Measurements from ENCODE around the gene ROCK1. TPM values are rescaled to one million over a fixed set of nuclear protein-coding genes. Genes with fewer than 3 reads are reported as not detected.
A peak's percentile ranks its signal among the peaks of the same experiment; 100 is the strongest.

Gene ROCK1
- total RNA-seq, 6 experiments from 2014 or later: 17.1 to 23.2 (median 21.6) TPM

- ATAC-seq: peak; percentile 58 to 71 (median 62)
- H3K9me3 ChIP-seq: no peaks in the 10 kb centered on the region
- H3K4me1 ChIP-seq: peaks cover 0 to 2% (median under 1%) of the 10 kb centered on the region in 4 donors
- intact Hi-C loops (cut with DNase I): loop anchor here in 1 of 2 donors (10.0 kb wide), 1 partner anchor 143 kb away; no protein-coding TSS in a partner anchor
- WGBS (ENCODE audit: insufficient coverage, low coverage, low lambda C conversion rate, missing lambda C conversion rate): 52% methylated on average over 5 of the region's 5 CpGs
- DNase-seq: no peak
- no peaks in the 10 kb centered on the region for H3K36me3 ChIP-seq
- H3K27ac ChIP-seq: no peak overlapping the region
- no peaks in the 10 kb centered on the region for H3K27me3 ChIP-seq
- H3K4me3 ChIP-seq: no peak overlapping the region
- TF ChIP-seq POLR2A (IDR thresholded peaks at IDR 0.05): peak; percentile 30
- TF ChIP-seq CTCF (IDR thresholded peaks at IDR 0.05): no peak
Measured at GRCh38 chr18:21117409-21118131, 6.0 kb upstream of the ROCK1 start.

- DNase-seq: no peak
Measured at GRCh38 chr18:21115519-21116411, 4.2 kb upstream of the ROCK1 start.

GRCh38 chr18:21112543-21113105, 1.0 kb upstream of the ROCK1 start:
- Histone ChIP-seq H3K4me1 (peaks cover 0 to 29% (median 8%) of the 10 kb centered on the region in 4 donors), H3K9me3 (no peaks in the 10 kb centered on the region), H3K4me3 (peak overlapping the region; percentile 57 to 94 (median 88)), H3K36me3 (no peaks in the 10 kb centered on the region), H3K27ac (peak overlapping the region; percentile 50 to 83 (median 64)), H3K27me3 (no peaks in the 10 kb centered on the region)
- intact Hi-C loops (cut with DNase I): loop anchor here in 1 of 2 donors (10.0 kb wide), 1 partner anchor 138 kb away; no protein-coding TSS in a partner anchor
- WGBS (ENCODE audit: insufficient coverage, low coverage, low lambda C conversion rate, missing lambda C conversion rate): 15% methylated on average over 9 of the region's 9 CpGs
- ATAC-seq (no peak), DNase-seq (no peak)
- TF ChIP-seq CTCF (IDR thresholded peaks at IDR 0.05) (no peak), POLR2A (IDR thresholded peaks at IDR 0.05) (no peak)

More at GRCh38 chr18:21115519-21116411, 4.2 kb upstream of the ROCK1 start:
- intact Hi-C loops (cut with DNase I): loop anchor here in 1 of 2 donors (10.0 kb wide), 1 partner anchor 141 kb away; no protein-coding TSS in a partner anchor
- ATAC-seq: no peak
- TF ChIP-seq CTCF (IDR thresholded peaks at IDR 0.05) (no peak), POLR2A (IDR thresholded peaks at IDR 0.05) (no peak)
- no peaks in the 10 kb centered on the region for H3K27me3 ChIP-seq
- H3K4me3 ChIP-seq: no peak overlapping the region
- WGBS (ENCODE audit: insufficient coverage, low coverage, low lambda C conversion rate, missing lambda C conversion rate): 79% methylated on average over 7 of the region's 7 CpGs
- no peaks in the 10 kb centered on the region for H3K36me3 ChIP-seq
- no peaks in the 10 kb centered on the region for H3K9me3 ChIP-seq
- peaks cover 0 to 3% (median 1%) of the 10 kb centered on the region in 4 donors for H3K4me1 ChIP-seq
- no peak overlapping the region for H3K27ac ChIP-seq

GRCh38 chr18:21112140-21112473, 494 bp upstream of the ROCK1 start:
- Histone ChIP-seq H3K27me3 (no peaks in the 10 kb centered on the region), H3K4me1 (peaks cover 0 to 30% (median 8%) of the 10 kb centered on the region in 4 donors), H3K27ac (peak overlapping the region; percentile 50 to 83 (median 64)), H3K4me3 (peak overlapping the region; percentile 57 to 94 (median 88)), H3K36me3 (no peaks in the 10 kb centered on the region), H3K9me3 (no peaks in the 10 kb centered on the region)
- intact Hi-C loops (cut with DNase I): loop anchor here in 1 of 2 donors (10.0 kb wide), 1 partner anchor 137 kb away; no protein-coding TSS in a partner anchor
- WGBS (ENCODE audit: insufficient coverage, low coverage, low lambda C conversion rate, missing lambda C conversion rate): 2% methylated on average over 11 of the region's 16 CpGs
- no peak for TF ChIP-seq CTCF (IDR thresholded peaks at IDR 0.05)
- no peak for TF ChIP-seq POLR2A (IDR thresholded peaks at IDR 0.05)
- no peak for DNase-seq
- peak; percentile 27 to 61 (median 54) for ATAC-seq

Measured in right lobe of liver (tissue), 6 donors.